LNCAP (cell line): ENCODE measurements around the gene CISH.

Source experiments
- TF ChIP-seq, protein P1 (sequence below): fragments of 450-650 bp; IDR thresholded peaks from 2 replicates; pipeline ENCODE4 v1.5.1; 2017; ENCODE audit warnings: mild to moderate bottlenecking

Gene CISH

GRCh38 chr3:50571486-50571885, 40.1 kb downstream of the CISH start:
- TF ChIP-seq, protein P1, sequence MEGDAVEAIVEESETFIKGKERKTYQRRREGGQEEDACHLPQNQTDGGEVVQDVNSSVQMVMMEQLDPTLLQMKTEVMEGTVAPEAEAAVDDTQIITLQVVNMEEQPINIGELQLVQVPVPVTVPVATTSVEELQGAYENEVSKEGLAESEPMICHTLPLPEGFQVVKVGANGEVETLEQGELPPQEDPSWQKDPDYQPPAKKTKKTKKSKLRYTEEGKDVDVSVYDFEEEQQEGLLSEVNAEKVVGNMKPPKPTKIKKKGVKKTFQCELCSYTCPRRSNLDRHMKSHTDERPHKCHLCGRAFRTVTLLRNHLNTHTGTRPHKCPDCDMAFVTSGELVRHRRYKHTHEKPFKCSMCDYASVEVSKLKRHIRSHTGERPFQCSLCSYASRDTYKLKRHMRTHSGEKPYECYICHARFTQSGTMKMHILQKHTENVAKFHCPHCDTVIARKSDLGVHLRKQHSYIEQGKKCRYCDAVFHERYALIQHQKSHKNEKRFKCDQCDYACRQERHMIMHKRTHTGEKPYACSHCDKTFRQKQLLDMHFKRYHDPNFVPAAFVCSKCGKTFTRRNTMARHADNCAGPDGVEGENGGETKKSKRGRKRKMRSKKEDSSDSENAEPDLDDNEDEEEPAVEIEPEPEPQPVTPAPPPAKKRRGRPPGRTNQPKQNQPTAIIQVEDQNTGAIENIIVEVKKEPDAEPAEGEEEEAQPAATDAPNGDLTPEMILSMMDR, result no peak

DNA sequence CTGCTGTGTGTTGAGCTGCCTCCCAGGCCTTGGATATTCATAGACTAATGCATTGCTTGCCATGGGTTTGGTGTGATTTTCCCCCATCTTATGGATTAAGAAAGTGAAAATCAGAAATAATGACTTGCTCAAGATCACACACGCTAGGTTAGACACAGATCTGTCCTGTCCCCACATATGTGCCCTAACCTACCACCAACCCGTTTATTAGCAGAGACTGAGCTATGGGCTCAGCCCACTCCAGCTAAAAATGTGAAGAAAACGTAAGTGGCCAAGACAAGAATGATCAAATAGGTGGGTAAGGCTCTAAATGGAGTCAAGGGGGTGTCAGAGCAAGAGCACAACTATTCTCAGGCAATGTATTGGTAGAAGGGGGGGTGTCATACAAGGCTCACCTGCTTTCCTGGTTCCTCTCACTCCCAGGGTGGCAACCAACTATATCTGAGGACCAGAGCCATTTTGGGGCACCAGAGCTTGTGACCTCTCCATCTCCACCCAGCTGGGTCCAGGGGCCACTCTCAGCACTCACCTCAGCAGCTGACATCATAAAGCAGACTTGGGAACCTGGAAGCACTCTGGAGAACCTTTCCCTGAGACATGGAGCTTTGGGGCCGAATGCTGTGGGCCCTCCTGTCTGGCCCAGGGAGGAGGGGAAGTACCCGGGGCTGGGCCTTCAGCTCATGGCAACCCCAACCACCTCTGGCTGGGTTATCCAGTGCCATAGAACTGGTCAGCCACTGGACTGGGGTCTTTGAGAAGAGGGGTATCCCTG, 40.9 kb downstream of the CISH start:
- TF ChIP-seq, protein P1, result no peak

DNA sequence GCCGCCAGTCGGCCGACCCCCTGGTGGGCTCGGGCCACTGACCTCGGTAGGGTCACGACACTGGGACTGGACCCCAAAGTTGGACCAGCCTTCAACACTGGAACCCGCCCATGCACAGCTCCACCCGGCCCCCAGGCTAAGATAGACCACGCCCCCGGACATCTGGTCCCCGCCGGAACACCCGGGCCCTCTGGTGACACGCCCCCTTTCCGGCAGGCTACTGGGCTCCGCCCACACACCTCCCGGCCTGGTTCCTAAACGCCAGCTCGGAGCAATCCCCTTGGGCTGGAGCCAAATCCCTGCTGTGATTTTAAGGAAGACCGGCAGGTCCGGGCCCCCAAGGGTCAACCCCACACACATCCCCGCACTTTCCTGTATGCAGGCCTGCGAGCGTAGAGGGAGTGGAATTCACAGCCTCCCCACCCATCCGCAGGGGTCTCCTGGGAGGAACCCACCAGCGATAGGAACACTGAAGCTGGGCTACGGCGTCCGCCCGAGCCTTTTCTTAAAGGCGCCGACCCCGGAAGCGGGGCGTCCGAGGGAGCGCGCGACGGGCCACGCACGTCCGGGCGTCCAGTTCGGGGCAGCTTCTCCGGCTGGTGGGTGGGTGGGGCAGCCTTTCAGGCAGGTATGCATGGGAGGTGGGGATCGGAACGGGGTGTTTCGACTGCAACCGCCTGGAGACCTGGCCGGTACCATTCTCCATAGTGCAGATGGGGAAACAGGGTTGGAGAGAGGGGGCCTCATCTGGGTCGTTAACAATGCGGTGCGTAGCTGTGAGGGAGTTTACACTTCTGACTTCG, 42.4 kb downstream of the CISH start, which contains the start of gene HEMK1:
TSS of gene HEMK1 (plus strand) at position 576 of the 803 bp plus-strand sequence. CDS start 1,583 bp downstream, outside the sequence.
- TF ChIP-seq, protein P1, result no peak

DNA sequence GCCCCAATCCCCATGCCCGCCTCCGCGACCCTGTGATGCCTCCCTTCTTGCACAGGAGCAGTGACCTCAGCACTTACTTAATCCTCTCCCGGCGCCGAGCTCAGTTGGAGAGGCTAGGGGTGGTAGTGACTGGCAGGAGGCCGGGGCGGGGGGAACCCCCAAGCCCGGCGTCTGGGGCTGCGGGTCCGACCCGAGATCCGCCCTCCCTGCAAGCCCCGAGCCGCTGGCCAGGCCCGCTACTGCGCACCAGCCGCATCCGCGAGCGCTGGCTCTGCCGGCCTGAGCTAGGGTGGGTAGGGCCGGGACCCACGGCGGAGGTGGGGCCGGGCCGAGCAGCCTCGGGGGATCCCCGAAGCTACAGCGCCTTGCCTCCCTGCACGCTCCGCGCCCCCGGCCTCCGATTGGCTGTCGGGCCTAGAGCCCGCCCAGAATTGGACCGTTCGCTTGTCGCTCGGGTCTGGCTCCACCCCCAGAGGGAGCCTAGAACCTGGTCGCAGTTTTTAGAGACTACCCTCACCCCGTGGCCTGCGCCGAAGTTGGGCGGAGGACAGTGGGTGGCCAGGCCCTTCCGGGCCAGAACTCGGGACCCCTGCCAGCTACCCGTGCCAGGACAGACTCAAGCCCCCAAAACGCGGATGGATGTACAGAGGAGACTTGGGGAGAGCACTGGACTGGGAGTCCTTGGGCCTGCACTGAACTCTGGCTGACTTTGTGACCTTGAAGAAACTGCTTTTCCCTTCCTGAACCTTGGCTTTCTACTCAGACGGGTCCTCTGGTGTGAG, 44.0 kb downstream of the CISH start, which contains the start of gene C3orf18:
TSS of gene C3orf18 (minus strand) at position 362 of the 782 bp plus-strand sequence. CDS start 2,048 bp downstream, outside the sequence.
- TF ChIP-seq, protein P1, result no peak

DNA sequence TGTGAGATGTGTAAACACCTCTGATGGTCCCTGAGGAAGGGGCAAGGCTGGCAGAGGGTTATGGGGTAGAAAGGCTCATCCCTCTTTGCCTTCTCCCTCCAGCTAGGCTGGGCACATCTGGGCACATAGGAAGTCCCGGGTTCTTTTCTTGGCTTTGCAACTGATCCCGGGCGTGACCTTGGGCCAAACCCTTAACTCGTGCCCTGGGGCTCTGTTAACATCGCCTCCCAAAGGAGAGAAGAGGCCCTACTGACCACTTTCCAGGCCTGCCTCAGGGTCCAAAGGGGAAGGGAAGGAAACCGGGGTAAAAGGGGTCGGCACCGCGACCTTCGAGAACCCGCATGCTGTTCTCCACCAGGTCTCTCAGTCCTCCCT, 44.6 kb downstream of the CISH start:
- TF ChIP-seq, protein P1, result no peak

- TF ChIP-seq, protein P1, result no peak
Measured at GRCh38 chr3:50564321-50564720, 47.3 kb downstream of the CISH start.

GRCh38 chr3:50563867-50564266, 47.7 kb downstream of the CISH start:
- TF ChIP-seq, protein P1, result no peak
